MM.1S (cell line): ENCODE results near the gene CLTB.

ENCODE experiments used
- EZH2 ChIP-seq: fragments of 300-600 bp; sonication (generic); optimal IDR thresholded peaks from 2 replicates; pipeline ENCODE3; 2017; ENCODE audit warnings: low read depth, mild to moderate bottlenecking, antibody characterized with exemption, low read length, mixed read lengths
- EZH2phosphoT487 ChIP-seq: fragments of 300-600 bp; sonication (generic); IDR thresholded peaks from 2 replicates; pipeline ENCODE4 v1.6.1; 2018; ENCODE audit warnings: antibody characterized with exemption, low read length
- TF ChIP-seq, protein P1 (sequence below): fragments of 300-600 bp; sonication (generic); IDR thresholded peaks from 2 replicates; pipeline ENCODE4 v1.5.1; 2016; ENCODE audit warnings: antibody characterized with exemption, low read length, mixed read lengths

DNA sequence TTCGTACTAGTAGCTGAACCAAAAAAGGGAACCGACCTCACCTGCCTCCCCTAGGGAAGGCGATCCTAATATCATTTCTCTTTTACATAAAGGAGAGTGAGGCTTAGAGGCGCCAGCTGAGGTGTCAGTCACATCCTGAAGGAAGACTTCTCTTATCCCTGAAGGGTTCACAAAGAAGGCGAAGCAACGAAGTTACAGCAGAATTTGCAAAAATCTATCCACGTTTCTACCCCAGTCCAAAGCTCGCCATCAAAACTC lies 54.2 kb downstream of the CLTB start:
- TF ChIP-seq, protein P1, sequence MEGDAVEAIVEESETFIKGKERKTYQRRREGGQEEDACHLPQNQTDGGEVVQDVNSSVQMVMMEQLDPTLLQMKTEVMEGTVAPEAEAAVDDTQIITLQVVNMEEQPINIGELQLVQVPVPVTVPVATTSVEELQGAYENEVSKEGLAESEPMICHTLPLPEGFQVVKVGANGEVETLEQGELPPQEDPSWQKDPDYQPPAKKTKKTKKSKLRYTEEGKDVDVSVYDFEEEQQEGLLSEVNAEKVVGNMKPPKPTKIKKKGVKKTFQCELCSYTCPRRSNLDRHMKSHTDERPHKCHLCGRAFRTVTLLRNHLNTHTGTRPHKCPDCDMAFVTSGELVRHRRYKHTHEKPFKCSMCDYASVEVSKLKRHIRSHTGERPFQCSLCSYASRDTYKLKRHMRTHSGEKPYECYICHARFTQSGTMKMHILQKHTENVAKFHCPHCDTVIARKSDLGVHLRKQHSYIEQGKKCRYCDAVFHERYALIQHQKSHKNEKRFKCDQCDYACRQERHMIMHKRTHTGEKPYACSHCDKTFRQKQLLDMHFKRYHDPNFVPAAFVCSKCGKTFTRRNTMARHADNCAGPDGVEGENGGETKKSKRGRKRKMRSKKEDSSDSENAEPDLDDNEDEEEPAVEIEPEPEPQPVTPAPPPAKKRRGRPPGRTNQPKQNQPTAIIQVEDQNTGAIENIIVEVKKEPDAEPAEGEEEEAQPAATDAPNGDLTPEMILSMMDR, result no peak
- TF ChIP-seq EZH2 (no peak), EZH2phosphoT487 (no peak)
